HCT116 (cell line): ENCODE data around the gene CBL.

Experiments used
- CBX3 ChIP-seq: IDR thresholded peaks from 2 replicates; pipeline ENCODE4 v1.6.1; 2012; ENCODE audit warnings: low read depth
- CEBPB ChIP-seq: IDR thresholded peaks from 2 replicates; pipeline ENCODE4 v1.6.1; 2012; ENCODE audit warnings: low read depth
- EGR1 ChIP-seq: IDR thresholded peaks from 2 replicates; pipeline ENCODE4 v1.6.1; 2012; ENCODE audit warnings: low read depth
- POLR2AphosphoS5 ChIP-seq: IDR thresholded peaks from 2 replicates; pipeline ENCODE4 v1.6.1; 2011; ENCODE audit warnings: mild to moderate bottlenecking, low read depth, low read length, moderate library complexity
- YY1 ChIP-seq: IDR thresholded peaks from 2 replicates; pipeline ENCODE4 v1.6.1; 2011; ENCODE audit warnings: low read length, low read depth, moderate library complexity, mild to moderate bottlenecking; ENCODE audit not compliant: insufficient replicate concordance; ENCODE audit errors: extremely low read depth

- TF ChIP-seq CBX3 = no peak
- TF ChIP-seq CEBPB = no peak
- no peak for TF ChIP-seq POLR2AphosphoS5
- no peak for TF ChIP-seq YY1
- TF ChIP-seq EGR1 = no peak
Observed at GRCh38 chr11:119330237-119330636, 124.1 kb downstream of the CBL start.
